CD4-positive, CD25-positive, alpha-beta regulatory T cell (primary cell): ENCODE results near the gene FLT1. TPM values are rescaled to one million over a fixed set of nuclear protein-coding genes. Genes with fewer than 3 reads are reported as not detected.

Source experiments
- ATAC-seq, 2 donors: fragments of 150-1000 bp; cut with Tn5 transposase; one replicate each; pipeline ENCODE4 v1.10.0; 2021; ENCODE audit warnings: low read depth in 2 of 2, moderate number of reproducible peaks in 2 of 2, moderate library complexity in 1 of 2
- DNase-seq, 3 donors: peaks; one replicate each; pipeline versions ENCODE4 v3.0.0 to v3.0.0-alpha.2; 2012 to 2022; ENCODE audit warnings: mixed read lengths in 1 of 3
- H3K27ac ChIP-seq: one replicate; pipeline ENCODE4 v1.7.0; 2013; ENCODE audit warnings: mild to moderate bottlenecking, low read length; ENCODE audit not compliant: insufficient read depth, poor library complexity, severe bottlenecking
- H3K27me3 ChIP-seq: one replicate; pipeline ENCODE4 v1.7.0; 2013; ENCODE audit warnings: low read length; ENCODE audit not compliant: control insufficient read depth, insufficient read depth
- H3K36me3 ChIP-seq: one replicate; pipeline ENCODE4 v1.7.0; 2013; ENCODE audit warnings: mild to moderate bottlenecking, low read length, moderate library complexity; ENCODE audit not compliant: control insufficient read depth, insufficient read depth
- H3K4me1 ChIP-seq: 2 replicates; pipeline ENCODE4 v1.7.0; 2013; ENCODE audit warnings: mild to moderate bottlenecking, low read length; ENCODE audit not compliant: insufficient read depth, control insufficient read depth, poor library complexity, severe bottlenecking
- H3K4me3 ChIP-seq: one replicate; pipeline ENCODE4 v1.7.0; 2013; ENCODE audit warnings: low read depth, mild to moderate bottlenecking, low read length, moderate library complexity
- H3K9me3 ChIP-seq, 2 experiments: 1 replicate in 1 of 2; 2 replicates in 1 of 2; pipeline ENCODE4 v1.7.0; 2013; ENCODE audit warnings: low read length in 2 of 2, mild to moderate bottlenecking in 1 of 2, moderate library complexity in 1 of 2; ENCODE audit not compliant: control insufficient read depth in 2 of 2
- H3K27ac Mint-ChIP-seq, 3 donors: one replicate each; pipeline ENCODE4 v1.8.0; 2020 to 2022; ENCODE audit warnings: mild to moderate bottlenecking in 3 of 3, mixed read lengths in 3 of 3, moderate library complexity in 2 of 3
- H3K27me3 Mint-ChIP-seq: one replicate; pipeline ENCODE4 v1.8.0; 2022; ENCODE audit warnings: mild to moderate bottlenecking, mixed read lengths
- H3K36me3 Mint-ChIP-seq: one replicate; pipeline ENCODE4 v1.8.0; 2020; ENCODE audit warnings: mixed read lengths
- H3K4me1 Mint-ChIP-seq, 4 donors: one replicate each; pipeline ENCODE4 v1.8.0; 2020 to 2022; ENCODE audit warnings: mixed read lengths in 4 of 4, mild to moderate bottlenecking in 1 of 4
- H3K4me3 Mint-ChIP-seq, 4 donors: one replicate each; pipeline ENCODE4 v1.8.0; 2020 to 2022; ENCODE audit warnings: mild to moderate bottlenecking in 4 of 4, mixed read lengths in 4 of 4, moderate library complexity in 3 of 4
- H3K9me3 Mint-ChIP-seq, 7 donors: one replicate each; pipeline ENCODE4 v1.8.0; 2020 to 2022; ENCODE audit warnings: mixed read lengths in 7 of 7, mild to moderate bottlenecking in 3 of 7, moderate library complexity in 2 of 7
- polyA plus RNA-seq, 4 donors: library from polyadenylated mRNA; unstranded; fragments of 300-500 nt; fragmentation: Illumina TruSeq; gene quantifications; one replicate each; pipeline ENCODE4 v1.2.3, GENCODE V29; 2021
- total RNA-seq: library from RNA; stranded (reverse); gene quantifications from one replicate; pipeline ENCODE4 v1.2.3, GENCODE V29; 2022

Gene FLT1
- total and polyA plus RNA-seq, 5 donors from 2014 or later = 0.11 to 0.89 (median 0.28) TPM; not detected in 2

- H3K4me1 Mint-ChIP-seq = peaks cover 0 to 4% (median under 1%) of the 10 kb centered on the region in 4 donors
- H3K9me3 Mint-ChIP-seq = peaks cover 0 to 2% (median 0%) of the 10 kb centered on the region in 7 donors
- H3K27me3 Mint-ChIP-seq = peaks cover 30% of the 10 kb centered on the region
- ATAC-seq (no peak), DNase-seq (no peak)
- H3K27me3 ChIP-seq = peaks cover 2% of the 10 kb centered on the region
- no peaks in the 10 kb centered on the region for H3K36me3 Mint-ChIP-seq
- no peaks in the 10 kb centered on the region for H3K36me3 ChIP-seq
- H3K4me3 ChIP-seq = no peak overlapping the region
- H3K27ac Mint-ChIP-seq = no peak overlapping the region
- no peak overlapping the region for H3K27ac ChIP-seq
- no peaks in the 10 kb centered on the region for H3K9me3 ChIP-seq
- H3K4me1 ChIP-seq = no peaks in the 10 kb centered on the region
- H3K4me3 Mint-ChIP-seq = no peak overlapping the region
These were observed 8.4 kb upstream of the FLT1 start for GRCh38 chr13:28503182-28503967.

GRCh38 chr13:28501547-28501946, 6.6 kb upstream of the FLT1 start:
- H3K4me3 ChIP-seq = no peak overlapping the region
- Mint-ChIP-seq H3K4me3 (no peak overlapping the region), H3K27ac (no peak overlapping the region), H3K27me3 (peaks cover 32% of the 10 kb centered on the region), H3K4me1 (peaks cover 0 to 5% (median under 1%) of the 10 kb centered on the region in 4 donors), H3K9me3 (peaks cover 0 to 2% (median 0%) of the 10 kb centered on the region in 7 donors), H3K36me3 (no peaks in the 10 kb centered on the region)
- no peak overlapping the region for H3K27ac ChIP-seq
- no peaks in the 10 kb centered on the region for H3K9me3 ChIP-seq
- peaks cover 5% of the 10 kb centered on the region for H3K27me3 ChIP-seq
- ATAC-seq (no peak), DNase-seq (no peak)
- H3K4me1 ChIP-seq = no peaks in the 10 kb centered on the region
- no peaks in the 10 kb centered on the region for H3K36me3 ChIP-seq

DNA sequence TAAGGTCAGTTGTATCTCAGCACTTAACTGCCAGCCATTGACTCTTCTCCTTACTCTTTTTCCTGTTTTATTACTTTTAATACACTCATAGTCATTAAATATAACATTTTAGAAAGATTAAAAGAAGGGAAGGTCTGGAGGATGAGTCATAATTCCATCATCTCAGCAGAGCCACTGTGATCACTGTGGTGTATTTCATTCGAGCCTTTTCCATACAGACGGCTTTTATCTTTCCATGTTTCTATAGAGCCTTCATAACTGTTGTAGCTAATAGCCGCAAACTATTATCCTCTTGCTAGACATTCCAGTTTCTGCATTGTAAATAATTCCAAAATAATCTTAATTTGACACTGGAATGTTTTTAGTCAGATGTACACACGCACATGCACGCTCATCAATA, 4.7 kb upstream of the FLT1 start:
- peaks cover 45% of the 10 kb centered on the region for H3K27me3 Mint-ChIP-seq
- ATAC-seq (no peak), DNase-seq (no peak)
- Histone ChIP-seq H3K4me1 (no peaks in the 10 kb centered on the region), H3K27me3 (peaks cover 9% of the 10 kb centered on the region), H3K36me3 (no peaks in the 10 kb centered on the region), H3K4me3 (no peak overlapping the region), H3K27ac (no peak overlapping the region), H3K9me3 (no peaks in the 10 kb centered on the region)
- H3K36me3 Mint-ChIP-seq = no peaks in the 10 kb centered on the region
- H3K4me1 Mint-ChIP-seq = peaks cover 0 to 7% (median 2%) of the 10 kb centered on the region in 4 donors
- H3K9me3 Mint-ChIP-seq = peaks cover 0 to 4% (median 0%) of the 10 kb centered on the region in 7 donors
- no peak overlapping the region for H3K4me3 Mint-ChIP-seq
- H3K27ac Mint-ChIP-seq = no peak overlapping the region

GRCh38 chr13:28498481-28499115, 3.7 kb upstream of the FLT1 start:
- Mint-ChIP-seq H3K4me1 (peaks cover 0 to 7% (median 2%) of the 10 kb centered on the region in 4 donors), H3K4me3 (no peak overlapping the region), H3K27me3 (peaks cover 50% of the 10 kb centered on the region), H3K27ac (no peak overlapping the region), H3K36me3 (no peaks in the 10 kb centered on the region), H3K9me3 (peaks cover 0 to 4% (median 0%) of the 10 kb centered on the region in 7 donors)
- no peak overlapping the region for H3K27ac ChIP-seq
- H3K9me3 ChIP-seq = no peaks in the 10 kb centered on the region
- no peak for ATAC-seq
- no peak for DNase-seq
- peaks cover 5% of the 10 kb centered on the region for H3K4me1 ChIP-seq
- no peak overlapping the region for H3K4me3 ChIP-seq
- peaks cover 9% of the 10 kb centered on the region for H3K27me3 ChIP-seq
- H3K36me3 ChIP-seq = no peaks in the 10 kb centered on the region

- H3K4me3 ChIP-seq = no peak overlapping the region
- H3K9me3 Mint-ChIP-seq = peaks cover 0 to 4% (median 0%) of the 10 kb centered on the region in 7 donors
- H3K27me3 Mint-ChIP-seq = peaks cover 62% of the 10 kb centered on the region
- peaks cover 9% of the 10 kb centered on the region for H3K27me3 ChIP-seq
- no peak overlapping the region for H3K4me3 Mint-ChIP-seq
- H3K4me1 Mint-ChIP-seq = peaks cover 1 to 12% (median 9%) of the 10 kb centered on the region in 4 donors
- no peaks in the 10 kb centered on the region for H3K9me3 ChIP-seq
- no peak overlapping the region for H3K27ac ChIP-seq
- no peak for DNase-seq
- no peaks in the 10 kb centered on the region for H3K36me3 ChIP-seq
- peaks cover 5% of the 10 kb centered on the region for H3K4me1 ChIP-seq
- H3K27ac Mint-ChIP-seq = no peak overlapping the region
- no peak for ATAC-seq
- H3K36me3 Mint-ChIP-seq = no peaks in the 10 kb centered on the region
These were observed 2.4 kb upstream of the FLT1 start for GRCh38 chr13:28497143-28497876.

DNA sequence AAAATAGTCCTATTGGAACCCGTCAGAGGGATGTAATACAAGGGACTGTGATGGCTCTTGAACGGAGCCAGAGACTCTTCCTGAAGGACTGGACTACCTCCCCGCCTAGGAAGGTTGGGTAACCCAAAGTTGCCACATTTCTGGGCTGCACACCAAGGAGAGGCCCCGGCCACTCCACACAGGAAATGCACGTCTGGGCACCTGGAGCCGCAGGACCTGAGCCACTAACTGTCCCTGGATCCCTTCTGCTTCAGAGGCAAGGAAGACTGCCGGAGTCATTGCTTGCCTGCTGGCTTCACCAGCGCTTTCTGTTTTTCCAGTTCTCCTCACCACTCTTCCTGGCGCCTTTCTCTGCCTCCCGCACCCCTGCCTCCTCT, 1.2 kb upstream of the FLT1 start:
- no peak for ATAC-seq
- H3K27me3 Mint-ChIP-seq = peaks cover 65% of the 10 kb centered on the region
- peaks cover 16% of the 10 kb centered on the region for H3K27me3 ChIP-seq
- peak overlapping the region; percentile 42 to 88 (median 64) for H3K4me3 Mint-ChIP-seq
- peaks cover 1 to 15% (median 9%) of the 10 kb centered on the region in 4 donors for H3K4me1 Mint-ChIP-seq
- no peak overlapping the region for H3K4me3 ChIP-seq
- H3K9me3 ChIP-seq = no peaks in the 10 kb centered on the region
- H3K27ac ChIP-seq = no peak overlapping the region
- DNase-seq = no peak
- H3K36me3 Mint-ChIP-seq = no peaks in the 10 kb centered on the region
- H3K4me1 ChIP-seq = peaks cover 5% of the 10 kb centered on the region
- no peaks in the 10 kb centered on the region for H3K36me3 ChIP-seq
- H3K9me3 Mint-ChIP-seq = peaks cover 0 to 4% (median 0%) of the 10 kb centered on the region in 7 donors
- H3K27ac Mint-ChIP-seq = no peak overlapping the region

- H3K9me3 Mint-ChIP-seq = peaks cover 0 to 4% (median 0%) of the 10 kb centered on the region in 7 donors
- DNase-seq (no peak), ATAC-seq (no peak)
- peaks cover 16% of the 10 kb centered on the region for H3K27me3 ChIP-seq
- H3K4me1 ChIP-seq = peaks cover 5% of the 10 kb centered on the region
- H3K27ac ChIP-seq = no peak overlapping the region
- no peaks in the 10 kb centered on the region for H3K9me3 ChIP-seq
- H3K36me3 ChIP-seq = no peaks in the 10 kb centered on the region
- H3K36me3 Mint-ChIP-seq = no peaks in the 10 kb centered on the region
- H3K4me1 Mint-ChIP-seq = peaks cover 1 to 15% (median 9%) of the 10 kb centered on the region in 4 donors
- peaks cover 67% of the 10 kb centered on the region for H3K27me3 Mint-ChIP-seq
- H3K27ac Mint-ChIP-seq = peak overlapping the region in 1 of 3 donors; percentile 22
- peak overlapping the region in 2 of 4 donors; percentile 25 to 42 for H3K4me3 Mint-ChIP-seq
- H3K4me3 ChIP-seq = no peak overlapping the region
These were observed 735 bp upstream of the FLT1 start for GRCh38 chr13:28495538-28496187.
